ENCODE data around the gene FRMD4A. TPM values are rescaled to one million over a fixed set of nuclear protein-coding genes. Genes with fewer than 3 reads are reported as not detected.

The FRMD4A gene
- polyA plus RNA-seq, 1 donor (not counting 4 experiments of a cell fraction or from before 2014, with no cell fraction given): 12.9 TPM

- FAIRE-seq: no peak
Measured at GRCh38 chr10:13911821-13912520, 418.8 kb downstream of the FRMD4A start.

GRCh38 chr10:13909516-13910258 lies 421.0 kb downstream of the FRMD4A start:
- Histone ChIP-seq H4K20me1 (ENCODE audit: control insufficient read depth, extremely low read depth, insufficient read depth, low read length) (no peaks in the 10 kb centered on the region), H2AFZ (ENCODE audit: control insufficient read depth, low read length) (no peak overlapping the region), H3K4me2 (ENCODE audit: control insufficient read depth, extremely low read depth, insufficient read depth, low read depth, low read length) (no peak overlapping the region), H3K36me3 (ENCODE audit: control insufficient read depth in 2 of 2, extremely low read depth in 1 of 2, insufficient read depth in 2 of 2, low read length in 2 of 2) (no peaks in the 10 kb centered on the region), H3K79me2 (ENCODE audit: control insufficient read depth, insufficient read depth, low read length) (no peaks in the 10 kb centered on the region), H3K4me3 (ENCODE audit: control insufficient read depth in 2 of 3, extremely low read depth in 1 of 3, insufficient read depth in 2 of 3, low read depth in 1 of 3, low read length in 3 of 3) (no peak overlapping the region), H3K9me3 (ENCODE audit: control insufficient read depth, low read depth, low read length) (no peaks in the 10 kb centered on the region), H3K27me3 (ENCODE audit: control insufficient read depth, extremely low read depth, insufficient read depth, low read length) (no peaks in the 10 kb centered on the region), H3K4me1 (ENCODE audit: control insufficient read depth, extremely low read depth, insufficient read depth, low read length) (no peaks in the 10 kb centered on the region), H3K27ac (ENCODE audit: control insufficient read depth, insufficient read depth, low read length) (no peak overlapping the region), H3K9ac (ENCODE audit: control insufficient read depth, extremely low read depth, insufficient read depth, low read length) (no peak overlapping the region), H3K9me1 (ENCODE audit: control insufficient read depth, extremely low read depth, insufficient read depth, low read length) (no peaks in the 10 kb centered on the region)
- dilution Hi-C loops (cut with MboI; ENCODE audit: extremely low pct_ligation_motif_present, low sequenced_read_pairs): no loop called here
- no peak for TF ChIP-seq EZH2 (IDR thresholded peaks at IDR 0.05; ENCODE audit: low read length)
- TF ChIP-seq CTCF (optimal IDR thresholded peaks at IDR 0.05 in 1 of 3, IDR thresholded peaks at IDR 0.05 in 1 of 3, conservative IDR thresholded peaks at IDR 0.05 in 1 of 3; ENCODE audit: extremely low read depth in 1 of 3, insufficient read depth in 2 of 3, low read length in 3 of 3): no peak
- no peak for DNase-seq (ENCODE audit: low read depth, low spot score)
- no peak for FAIRE-seq

More at GRCh38 chr10:13911821-13912520, 418.8 kb downstream of the FRMD4A start:
- H2AFZ ChIP-seq (ENCODE audit: control insufficient read depth, low read length): no peak overlapping the region
- H3K36me3 ChIP-seq (ENCODE audit: control insufficient read depth in 2 of 2, extremely low read depth in 1 of 2, insufficient read depth in 2 of 2, low read length in 2 of 2): no peaks in the 10 kb centered on the region
- H3K4me3 ChIP-seq (ENCODE audit: control insufficient read depth in 2 of 3, extremely low read depth in 1 of 3, insufficient read depth in 2 of 3, low read depth in 1 of 3, low read length in 3 of 3): no peak overlapping the region
- no peaks in the 10 kb centered on the region for H3K27me3 ChIP-seq (ENCODE audit: control insufficient read depth, extremely low read depth, insufficient read depth, low read length)
- H3K9me3 ChIP-seq (ENCODE audit: control insufficient read depth, low read depth, low read length): no peaks in the 10 kb centered on the region
- H3K79me2 ChIP-seq (ENCODE audit: control insufficient read depth, insufficient read depth, low read length): no peaks in the 10 kb centered on the region
- TF ChIP-seq CTCF (optimal IDR thresholded peaks at IDR 0.05 in 1 of 3, IDR thresholded peaks at IDR 0.05 in 1 of 3, conservative IDR thresholded peaks at IDR 0.05 in 1 of 3; ENCODE audit: extremely low read depth in 1 of 3, insufficient read depth in 2 of 3, low read length in 3 of 3) (no peak), EZH2 (IDR thresholded peaks at IDR 0.05; ENCODE audit: low read length) (no peak)
- H4K20me1 ChIP-seq (ENCODE audit: control insufficient read depth, extremely low read depth, insufficient read depth, low read length): no peaks in the 10 kb centered on the region
- H3K9ac ChIP-seq (ENCODE audit: control insufficient read depth, extremely low read depth, insufficient read depth, low read length): no peak overlapping the region
- no peak overlapping the region for H3K4me2 ChIP-seq (ENCODE audit: control insufficient read depth, extremely low read depth, insufficient read depth, low read depth, low read length)
- H3K27ac ChIP-seq (ENCODE audit: control insufficient read depth, insufficient read depth, low read length): no peak overlapping the region
- dilution Hi-C loops (cut with MboI; ENCODE audit: extremely low pct_ligation_motif_present, low sequenced_read_pairs): no loop called here
- DNase-seq (ENCODE audit: low read depth, low spot score): no peak
- no peaks in the 10 kb centered on the region for H3K4me1 ChIP-seq (ENCODE audit: control insufficient read depth, extremely low read depth, insufficient read depth, low read length)
- no peaks in the 10 kb centered on the region for H3K9me1 ChIP-seq (ENCODE audit: control insufficient read depth, extremely low read depth, insufficient read depth, low read length)
